SK-N-SH (cell line): ENCODE results near the gene ORM1. TPM values are rescaled to one million over a fixed set of nuclear protein-coding genes. Genes with fewer than 3 reads are reported as not detected.

ENCODE experiments used
- CTCF ChIA-PET: fragments of 300-600, 350-600 bp; formaldehyde crosslinking; extraction: SDS; loops from one replicate; lab custom pipeline; 2021; lab: Yijun Ruan, JAX
- POLR2A ChIA-PET: fragments of 350-600 bp; sonication (Branson Sonifier 250); formaldehyde crosslinking; extraction: SDS; loops from one replicate; lab custom pipeline; 2020; ENCODE audit warnings: antibody characterized with exemption, inconsistent platforms; lab: Yijun Ruan, JAX
- DNase-seq: peaks from one replicate; pipeline ENCODE4 v3.0.0; 2012
- H2AFZ ChIP-seq: fragments of 200-600 bp; sonication (generic); 2 replicates; pipeline ENCODE4 v1.8.1; 2016; ENCODE audit warnings: antibody characterized with exemption, mild to moderate bottlenecking, low read depth
- H3F3A ChIP-seq: fragments of 200-600 bp; sonication (generic); replicated peaks from 2 replicates; pipeline ENCODE3; 2016; ENCODE audit warnings: antibody characterized with exemption, mild to moderate bottlenecking; ENCODE audit not compliant: insufficient read depth
- H3K27ac ChIP-seq, 2 experiments: fragments of 200-500 bp in 1 of 2; fragments of 200-600 bp in 1 of 2; sonication (Bioruptor generic) in 1 of 2; sonication (generic), shearing (Covaris generic) in 1 of 2; 2 replicates each; pipeline versions ENCODE4 v1.5.1 to v1.6.1; 2014 to 2016; ENCODE audit warnings: low read depth in 2 of 2, inconsistent platforms in 1 of 2, low read length in 1 of 2, mild to moderate bottlenecking in 1 of 2, mixed read lengths in 1 of 2
- H3K27me3 ChIP-seq: fragments of 200-600 bp; sonication (generic), shearing (Covaris generic); 2 replicates; pipeline ENCODE4 v1.6.1; 2016; ENCODE audit warnings: mixed run types; ENCODE audit not compliant: insufficient read depth
- H3K36me3 ChIP-seq, 2 experiments: fragments of 200-500 bp in 1 of 2; fragments of 200-600 bp in 1 of 2; sonication (Bioruptor generic) in 1 of 2; sonication (generic) in 1 of 2; replicated peaks in 1 of 2; 2 replicates each; pipeline versions ENCODE3 to v1.5.1; 2014 to 2016; ENCODE audit warnings: low read length in 1 of 2, mild to moderate bottlenecking in 1 of 2; ENCODE audit not compliant: insufficient read depth in 2 of 2, control insufficient read depth in 1 of 2
- H3K4me1 ChIP-seq, 2 experiments: fragments of 200-500 bp in 1 of 2; fragments of 200-600 bp in 1 of 2; sonication (Bioruptor generic) in 1 of 2; sonication (generic), shearing (Covaris generic) in 1 of 2; 2 replicates each; pipeline versions ENCODE4 v1.5.1 to v1.6.1; 2014 to 2016; ENCODE audit warnings: low read depth in 1 of 2, low read length in 1 of 2, mixed run types in 1 of 2; ENCODE audit not compliant: insufficient read depth in 2 of 2, control insufficient read depth in 1 of 2
- H3K4me2 ChIP-seq: fragments of 200-600 bp; sonication (generic), shearing (Covaris generic); 2 replicates; pipeline ENCODE4 v1.6.1; 2017; ENCODE audit warnings: mixed run types
- H3K4me3 ChIP-seq, 2 experiments: fragments of 200-500 bp in 1 of 2; fragments of 200-600 bp in 1 of 2; sonication (Bioruptor generic) in 1 of 2; sonication (generic), shearing (Covaris generic) in 1 of 2; 2 replicates each; pipeline versions ENCODE4 v1.5.1 to v1.8.1; 2014 to 2016; ENCODE audit warnings: low read depth in 2 of 2, inconsistent platforms in 1 of 2, low read length in 1 of 2, mild to moderate bottlenecking in 1 of 2, mixed read lengths in 1 of 2, moderate library complexity in 1 of 2
- H3K79me2 ChIP-seq: fragments of 200-600 bp; sonication (generic); 2 replicates; pipeline ENCODE4 v1.8.1; 2017; ENCODE audit warnings: mild to moderate bottlenecking; ENCODE audit not compliant: insufficient read depth
- H3K9ac ChIP-seq: fragments of 200-600 bp; sonication (generic); 2 replicates; pipeline ENCODE4 v1.6.1; 2017; ENCODE audit warnings: mixed run types
- H3K9me2 ChIP-seq: fragments of 200-600 bp; sonication (generic); 2 replicates; pipeline ENCODE4 v1.6.1; 2017; ENCODE audit warnings: mixed run types
- H3K9me3 ChIP-seq: fragments of 200-600 bp; sonication (generic); 2 replicates; pipeline ENCODE4 v1.6.1; 2017; ENCODE audit warnings: mixed run types, mild to moderate bottlenecking, moderate library complexity
- H4K20me1 ChIP-seq: fragments of 200-600 bp; sonication (generic); 2 replicates; pipeline ENCODE4 v1.6.1; 2017; ENCODE audit warnings: mild to moderate bottlenecking, mixed run types; ENCODE audit not compliant: insufficient read depth
- CHD2 ChIP-seq: fragments of 150-350 bp; IDR thresholded peaks from 2 replicates; pipeline ENCODE4 v1.6.1; 2018; ENCODE audit warnings: low read length; ENCODE audit not compliant: partially characterized antibody
- EZH2phosphoT487 ChIP-seq: fragments of 200-600 bp; sonication (generic); IDR thresholded peaks from 2 replicates; pipeline ENCODE4 v1.6.1; 2017; ENCODE audit warnings: low read depth, mixed run types, mild to moderate bottlenecking, antibody characterized with exemption, moderate library complexity, borderline replicate concordance
- FOSL2 ChIP-seq: IDR thresholded peaks from 2 replicates; pipeline ENCODE4 v1.4.0; 2012; ENCODE audit warnings: low read depth, mild to moderate bottlenecking, moderate library complexity, borderline replicate concordance
- GATA2 ChIP-seq: sonication (generic); formaldehyde crosslinking; IDR thresholded peaks from 2 replicates; pipeline ENCODE4 v1.5.0; 2020; ENCODE audit warnings: mild to moderate bottlenecking, missing genetic modification reagents
- MEF2A ChIP-seq: IDR thresholded peaks from 2 replicates; pipeline ENCODE4 v1.4.0; 2012; ENCODE audit warnings: low read depth, borderline replicate concordance
- NFIC ChIP-seq: IDR thresholded peaks from 2 replicates; pipeline ENCODE4 v1.4.0; 2012; ENCODE audit warnings: borderline replicate concordance
- NRF1 ChIP-seq: IDR thresholded peaks from 2 replicates; pipeline ENCODE4 v1.6.1; 2012; ENCODE audit warnings: low read depth, mild to moderate bottlenecking, low read length
- RAD21 ChIP-seq: IDR thresholded peaks from 2 replicates; pipeline ENCODE4 v1.6.1; 2012; ENCODE audit warnings: mild to moderate bottlenecking, low read length
- RCOR1 ChIP-seq: fragments of 150-350 bp; IDR thresholded peaks from 2 replicates; pipeline ENCODE4 v1.6.1; 2017; ENCODE audit warnings: antibody characterized with exemption, low read length
- RFX5 ChIP-seq: IDR thresholded peaks from 2 replicates; pipeline ENCODE4 v1.6.1; 2012; ENCODE audit warnings: mild to moderate bottlenecking, improper control_type of control experiment, low read length
- RXRA ChIP-seq: IDR thresholded peaks from 2 replicates; pipeline ENCODE4 v1.4.0; 2012; ENCODE audit warnings: low read depth, mild to moderate bottlenecking, borderline replicate concordance
- SMC3 ChIP-seq: IDR thresholded peaks from 2 replicates; pipeline ENCODE4 v1.6.1; 2012; ENCODE audit warnings: low read depth, low read length, improper control_type of control experiment
- TEAD4 ChIP-seq: IDR thresholded peaks from 2 replicates; pipeline ENCODE4 v1.4.0; 2012; ENCODE audit warnings: mild to moderate bottlenecking, borderline replicate concordance; ENCODE audit not compliant: insufficient read depth
- YY1 ChIP-seq: IDR thresholded peaks from 2 replicates; pipeline ENCODE4 v1.4.0; 2012; ENCODE audit warnings: low read depth, mild to moderate bottlenecking
- WGBS: methylation state at CpG from one replicate; pipeline ENCODE4 v1.1.6; 2017; ENCODE audit warnings: low lambda C conversion rate; 5-methylcytosine and 5-hydroxymethylcytosine counted together
- polyA plus RNA-seq, 3 experiments: library from polyadenylated mRNA; depleted of rRNA; stranded (reverse); fragments of >200 nt; gene quantifications; 2 replicates each; pipeline ENCODE4 v1.2.3, GENCODE V29; 2012
- TF ChIP-seq, protein P1 (sequence below): IDR thresholded peaks from 2 replicates; pipeline ENCODE4 v1.6.1; 2012; ENCODE audit warnings: mild to moderate bottlenecking, low read depth, low read length, moderate library complexity
- TF ChIP-seq, protein P2 (sequence below): IDR thresholded peaks from 2 replicates; pipeline ENCODE4; 2012
- TF ChIP-seq, protein P3 (sequence below): fragments of 150-350 bp; IDR thresholded peaks from 2 replicates; pipeline ENCODE4 v1.6.1; 2016; ENCODE audit warnings: mild to moderate bottlenecking, low read depth, low read length

ORM1 gene
- polyA plus RNA-seq, 1 of the 3 experiments (the other 2 are of a cell fraction) = not detected

DNA sequence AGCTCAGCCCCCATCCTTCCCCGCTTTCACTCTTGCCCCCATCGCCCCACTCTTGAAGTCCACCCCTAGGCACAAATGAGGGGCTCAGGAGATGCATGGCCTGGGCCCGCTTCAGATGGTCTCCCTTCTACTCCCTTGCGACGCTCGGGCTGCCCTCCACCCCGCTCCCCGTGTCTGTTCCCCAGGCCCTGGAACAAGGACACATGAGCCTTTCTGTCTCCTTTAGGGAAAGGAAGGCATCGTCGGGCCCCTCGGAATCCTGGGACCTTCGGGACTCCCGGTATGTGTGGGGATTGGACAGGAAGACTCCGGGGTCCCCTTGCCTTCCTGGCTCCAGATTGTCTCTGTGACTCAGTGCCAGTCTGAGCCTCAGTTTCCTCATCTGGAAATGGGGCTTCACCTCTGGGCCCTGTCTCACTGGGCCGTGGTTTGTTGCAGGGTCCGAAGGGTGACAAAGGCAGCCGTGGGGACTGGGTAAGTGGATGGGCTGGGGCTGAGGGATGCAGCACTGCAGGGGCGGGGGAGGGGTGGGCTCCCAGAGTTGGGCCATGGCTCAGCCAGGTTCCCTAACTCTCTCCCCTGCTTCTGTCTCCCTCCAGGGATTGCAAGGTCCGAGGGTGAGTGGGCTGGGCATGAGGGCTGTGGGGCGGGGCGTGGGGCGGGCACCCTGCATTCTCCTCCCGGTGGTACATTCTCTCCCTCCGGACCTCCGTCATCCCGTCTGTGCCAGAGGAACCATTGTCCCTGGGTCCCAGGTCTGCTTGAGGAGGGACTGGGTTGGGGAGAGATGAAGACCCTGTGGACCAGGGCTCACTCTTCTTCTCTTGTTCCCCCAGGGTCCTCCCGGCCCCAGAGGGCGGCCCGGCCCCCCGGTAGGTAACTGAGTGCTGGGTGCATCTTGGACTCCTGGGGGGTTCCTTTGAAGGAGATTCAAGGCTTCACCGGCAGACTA, 21.8 kb upstream of the ORM1 start (continued):
- TF ChIP-seq, protein P1, sequence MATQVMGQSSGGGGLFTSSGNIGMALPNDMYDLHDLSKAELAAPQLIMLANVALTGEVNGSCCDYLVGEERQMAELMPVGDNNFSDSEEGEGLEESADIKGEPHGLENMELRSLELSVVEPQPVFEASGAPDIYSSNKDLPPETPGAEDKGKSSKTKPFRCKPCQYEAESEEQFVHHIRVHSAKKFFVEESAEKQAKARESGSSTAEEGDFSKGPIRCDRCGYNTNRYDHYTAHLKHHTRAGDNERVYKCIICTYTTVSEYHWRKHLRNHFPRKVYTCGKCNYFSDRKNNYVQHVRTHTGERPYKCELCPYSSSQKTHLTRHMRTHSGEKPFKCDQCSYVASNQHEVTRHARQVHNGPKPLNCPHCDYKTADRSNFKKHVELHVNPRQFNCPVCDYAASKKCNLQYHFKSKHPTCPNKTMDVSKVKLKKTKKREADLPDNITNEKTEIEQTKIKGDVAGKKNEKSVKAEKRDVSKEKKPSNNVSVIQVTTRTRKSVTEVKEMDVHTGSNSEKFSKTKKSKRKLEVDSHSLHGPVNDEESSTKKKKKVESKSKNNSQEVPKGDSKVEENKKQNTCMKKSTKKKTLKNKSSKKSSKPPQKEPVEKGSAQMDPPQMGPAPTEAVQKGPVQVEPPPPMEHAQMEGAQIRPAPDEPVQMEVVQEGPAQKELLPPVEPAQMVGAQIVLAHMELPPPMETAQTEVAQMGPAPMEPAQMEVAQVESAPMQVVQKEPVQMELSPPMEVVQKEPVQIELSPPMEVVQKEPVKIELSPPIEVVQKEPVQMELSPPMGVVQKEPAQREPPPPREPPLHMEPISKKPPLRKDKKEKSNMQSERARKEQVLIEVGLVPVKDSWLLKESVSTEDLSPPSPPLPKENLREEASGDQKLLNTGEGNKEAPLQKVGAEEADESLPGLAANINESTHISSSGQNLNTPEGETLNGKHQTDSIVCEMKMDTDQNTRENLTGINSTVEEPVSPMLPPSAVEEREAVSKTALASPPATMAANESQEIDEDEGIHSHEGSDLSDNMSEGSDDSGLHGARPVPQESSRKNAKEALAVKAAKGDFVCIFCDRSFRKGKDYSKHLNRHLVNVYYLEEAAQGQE = no peak
- no peak for TF ChIP-seq SMC3
- no peak for TF ChIP-seq FOSL2
- TF ChIP-seq MEF2A = no peak

DNA sequence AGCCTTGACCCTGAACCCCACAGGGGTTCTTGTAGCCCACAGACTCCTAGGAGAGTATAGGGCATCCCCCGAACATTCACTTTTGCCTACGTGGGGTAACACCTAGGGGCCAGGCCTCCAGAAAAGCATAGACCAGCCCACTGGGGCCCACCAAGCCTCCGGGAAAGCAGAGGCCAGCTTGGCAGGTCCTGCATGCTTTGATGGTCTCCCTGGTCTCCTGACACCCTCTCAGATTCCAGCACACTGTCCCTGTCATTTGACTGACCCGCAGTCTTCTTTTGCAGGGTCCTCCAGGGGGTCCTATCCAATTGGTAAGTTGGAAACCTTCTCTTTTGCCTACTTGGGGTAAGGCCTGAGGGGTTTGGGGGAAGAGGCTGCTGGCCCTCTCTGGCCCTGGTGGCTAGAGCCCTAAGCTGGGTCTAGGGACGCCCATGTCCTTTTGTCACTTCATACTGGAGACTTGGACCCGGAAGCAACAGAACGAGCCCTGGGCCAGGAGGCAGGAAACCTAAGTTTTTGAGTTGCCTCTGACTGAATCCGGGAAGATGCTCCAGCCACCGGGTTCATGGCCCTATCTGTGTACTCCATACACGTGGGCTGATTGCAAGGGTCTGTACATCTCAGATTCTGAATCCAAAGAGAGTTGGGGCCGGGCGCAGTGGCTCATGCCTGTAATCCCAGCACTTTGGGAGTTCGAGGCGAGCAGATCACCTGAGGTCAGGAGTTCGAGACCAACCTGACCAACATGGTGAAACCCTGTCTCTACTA, 20.9 kb upstream of the ORM1 start:
- Histone ChIP-seq H3K4me2 (no peak overlapping the region), H3K27ac (no peak overlapping the region), H3K9ac (no peak overlapping the region), H3K9me2 (no peaks in the 10 kb centered on the region), H3K79me2 (no peaks in the 10 kb centered on the region), H2AFZ (no peak overlapping the region), H3K36me3 (peaks cover 0 to 22% of the 10 kb centered on the region in 2 experiments), H3K27me3 (no peaks in the 10 kb centered on the region), H3K4me3 (no peak overlapping the region), H4K20me1 (no peaks in the 10 kb centered on the region), H3K4me1 (peaks cover 0 to 5% of the 10 kb centered on the region in 2 experiments; a peak in 1 of 4 replicates), H3F3A (peaks cover 6% of the 10 kb centered on the region), H3K9me3 (no peaks in the 10 kb centered on the region)
- CTCF ChIA-PET = no interaction called here
- POLR2A ChIA-PET = no interaction called here
- 83% methylated on average over 11 of the region's 15 CpGs for WGBS
- no peak for DNase-seq
- TF ChIP-seq RAD21 (no peak), EZH2phosphoT487 (no peak), MEF2A (no peak), RFX5 (no peak), CHD2 (no peak), GATA2 (CRISPR knock-in tag) (no peak), YY1 (no peak), TEAD4 (no peak), RCOR1 (no peak), NRF1 (no peak), NFIC (no peak), RXRA (no peak), SMC3 (no peak)
- TF ChIP-seq, protein P2, sequence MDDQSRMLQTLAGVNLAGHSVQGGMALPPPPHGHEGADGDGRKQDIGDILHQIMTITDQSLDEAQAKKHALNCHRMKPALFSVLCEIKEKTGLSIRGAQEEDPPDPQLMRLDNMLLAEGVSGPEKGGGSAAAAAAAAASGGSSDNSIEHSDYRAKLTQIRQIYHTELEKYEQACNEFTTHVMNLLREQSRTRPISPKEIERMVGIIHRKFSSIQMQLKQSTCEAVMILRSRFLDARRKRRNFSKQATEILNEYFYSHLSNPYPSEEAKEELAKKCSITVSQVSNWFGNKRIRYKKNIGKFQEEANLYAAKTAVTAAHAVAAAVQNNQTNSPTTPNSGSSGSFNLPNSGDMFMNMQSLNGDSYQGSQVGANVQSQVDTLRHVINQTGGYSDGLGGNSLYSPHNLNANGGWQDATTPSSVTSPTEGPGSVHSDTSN = no peak
- TF ChIP-seq, protein P3, sequence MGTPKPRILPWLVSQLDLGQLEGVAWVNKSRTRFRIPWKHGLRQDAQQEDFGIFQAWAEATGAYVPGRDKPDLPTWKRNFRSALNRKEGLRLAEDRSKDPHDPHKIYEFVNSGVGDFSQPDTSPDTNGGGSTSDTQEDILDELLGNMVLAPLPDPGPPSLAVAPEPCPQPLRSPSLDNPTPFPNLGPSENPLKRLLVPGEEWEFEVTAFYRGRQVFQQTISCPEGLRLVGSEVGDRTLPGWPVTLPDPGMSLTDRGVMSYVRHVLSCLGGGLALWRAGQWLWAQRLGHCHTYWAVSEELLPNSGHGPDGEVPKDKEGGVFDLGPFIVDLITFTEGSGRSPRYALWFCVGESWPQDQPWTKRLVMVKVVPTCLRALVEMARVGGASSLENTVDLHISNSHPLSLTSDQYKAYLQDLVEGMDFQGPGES = no peak
- TF ChIP-seq, protein P1 = no peak
